ENCODE measurements around the gene ZNF668. TPM values are rescaled to one million over a fixed set of nuclear protein-coding genes. Genes with fewer than 3 reads are reported as not detected.

The ZNF668 gene
- total RNA-seq, 6 experiments from 2014 or later, result 2.0 to 4.6 (median 3.5) TPM

DNA sequence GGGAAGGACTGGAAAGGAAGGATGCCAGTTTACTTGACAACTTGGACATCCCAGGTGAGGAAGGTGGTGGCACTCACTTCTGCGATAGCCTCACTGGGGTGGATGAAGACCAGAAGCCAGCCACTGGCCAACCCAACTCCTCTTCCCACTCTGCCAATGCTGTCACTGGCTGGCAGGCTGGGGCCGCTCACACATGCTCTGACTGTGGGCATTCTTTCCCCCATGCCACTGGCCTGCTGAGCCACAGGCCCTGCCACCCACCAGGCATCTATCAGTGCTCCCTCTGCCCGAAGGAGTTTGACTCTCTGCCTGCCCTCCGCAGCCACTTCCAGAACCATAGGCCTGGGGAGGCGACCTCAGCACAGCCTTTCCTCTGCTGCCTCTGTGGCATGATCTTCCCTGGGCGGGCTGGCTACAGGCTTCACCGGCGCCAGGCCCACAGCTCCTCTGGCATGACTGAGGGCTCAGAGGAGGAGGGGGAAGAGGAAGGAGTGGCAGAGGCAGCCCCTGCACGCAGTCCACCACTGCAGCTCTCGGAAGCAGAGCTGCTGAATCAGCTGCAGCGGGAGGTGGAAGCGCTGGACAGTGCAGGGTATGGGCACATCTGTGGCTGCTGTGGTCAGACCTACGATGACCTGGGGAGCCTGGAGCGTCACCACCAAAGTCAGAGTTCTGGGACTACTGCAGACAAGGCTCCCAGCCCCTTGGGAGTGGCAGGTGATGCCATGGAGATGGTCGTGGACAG, 4.7 kb upstream of the ZNF668 start:
- intact Hi-C loops (cut with DNase I), result no loop called here
- Histone ChIP-seq H3K36me3 (peaks cover 0 to 31% (median 3%) of the 10 kb centered on the region in 4 donors), H3K27me3 (no peaks in the 10 kb centered on the region), H3K9me3 (no peaks in the 10 kb centered on the region), H3K27ac (no peak overlapping the region), H3K4me3 (no peak overlapping the region), H3K4me1 (peaks cover 0 to 7% (median 0%) of the 10 kb centered on the region in 4 donors)
- no peak for ATAC-seq
- TF ChIP-seq POLR2A (IDR thresholded peaks at IDR 0.05), result no peak
- TF ChIP-seq, protein P1, sequence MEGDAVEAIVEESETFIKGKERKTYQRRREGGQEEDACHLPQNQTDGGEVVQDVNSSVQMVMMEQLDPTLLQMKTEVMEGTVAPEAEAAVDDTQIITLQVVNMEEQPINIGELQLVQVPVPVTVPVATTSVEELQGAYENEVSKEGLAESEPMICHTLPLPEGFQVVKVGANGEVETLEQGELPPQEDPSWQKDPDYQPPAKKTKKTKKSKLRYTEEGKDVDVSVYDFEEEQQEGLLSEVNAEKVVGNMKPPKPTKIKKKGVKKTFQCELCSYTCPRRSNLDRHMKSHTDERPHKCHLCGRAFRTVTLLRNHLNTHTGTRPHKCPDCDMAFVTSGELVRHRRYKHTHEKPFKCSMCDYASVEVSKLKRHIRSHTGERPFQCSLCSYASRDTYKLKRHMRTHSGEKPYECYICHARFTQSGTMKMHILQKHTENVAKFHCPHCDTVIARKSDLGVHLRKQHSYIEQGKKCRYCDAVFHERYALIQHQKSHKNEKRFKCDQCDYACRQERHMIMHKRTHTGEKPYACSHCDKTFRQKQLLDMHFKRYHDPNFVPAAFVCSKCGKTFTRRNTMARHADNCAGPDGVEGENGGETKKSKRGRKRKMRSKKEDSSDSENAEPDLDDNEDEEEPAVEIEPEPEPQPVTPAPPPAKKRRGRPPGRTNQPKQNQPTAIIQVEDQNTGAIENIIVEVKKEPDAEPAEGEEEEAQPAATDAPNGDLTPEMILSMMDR (IDR thresholded peaks at IDR 0.05), result no peak
- 75% methylated on average over 4 of the region's 15 CpGs for WGBS (ENCODE audit: insufficient coverage, low coverage, low lambda C conversion rate, missing lambda C conversion rate)
- DNase-seq, result no peak

DNA sequence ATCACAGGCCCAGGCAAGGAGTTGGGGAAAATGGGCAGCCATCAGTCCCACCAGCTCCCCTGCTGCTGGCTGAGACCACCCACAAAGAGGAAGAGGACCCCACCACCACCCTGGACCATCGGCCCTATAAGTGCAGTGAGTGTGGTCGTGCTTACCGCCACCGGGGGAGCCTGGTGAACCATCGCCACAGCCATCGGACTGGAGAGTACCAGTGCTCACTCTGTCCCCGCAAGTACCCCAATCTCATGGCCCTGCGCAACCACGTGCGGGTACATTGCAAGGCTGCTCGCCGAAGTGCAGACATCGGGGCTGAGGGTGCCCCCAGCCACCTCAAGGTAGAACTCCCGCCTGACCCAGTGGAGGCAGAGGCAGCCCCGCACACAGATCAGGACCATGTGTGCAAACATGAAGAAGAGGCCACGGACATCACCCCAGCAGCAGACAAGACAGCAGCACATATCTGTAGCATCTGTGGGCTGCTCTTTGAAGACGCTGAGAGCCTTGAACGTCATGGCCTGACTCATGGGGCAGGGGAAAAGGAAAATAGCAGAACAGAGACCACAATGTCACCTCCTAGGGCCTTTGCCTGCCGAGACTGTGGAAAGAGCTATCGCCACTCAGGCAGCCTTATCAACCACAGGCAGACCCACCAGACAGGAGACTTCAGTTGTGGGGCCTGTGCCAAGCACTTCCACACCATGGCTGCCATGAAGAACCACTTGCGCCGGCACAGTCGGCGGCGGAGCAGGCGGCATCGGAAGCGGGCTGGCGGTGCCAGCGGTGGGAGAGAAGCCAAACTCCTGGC, 3.8 kb upstream of the ZNF668 start:
- intact Hi-C loops (cut with DNase I), result no loop called here
- TF ChIP-seq, protein P1 (IDR thresholded peaks at IDR 0.05), result no peak
- TF ChIP-seq POLR2A (IDR thresholded peaks at IDR 0.05), result no peak
- H3K36me3 ChIP-seq, result peaks cover 0 to 27% (median 3%) of the 10 kb centered on the region in 4 donors
- H3K4me3 ChIP-seq, result no peak overlapping the region
- ATAC-seq (no peak), DNase-seq (no peak)
- 93% methylated on average over 3 of the region's 30 CpGs for WGBS (ENCODE audit: insufficient coverage, low coverage, low lambda C conversion rate, missing lambda C conversion rate)
- no peak overlapping the region for H3K27ac ChIP-seq
- no peaks in the 10 kb centered on the region for H3K27me3 ChIP-seq
- H3K9me3 ChIP-seq, result no peaks in the 10 kb centered on the region
- H3K4me1 ChIP-seq, result peaks cover 0 to 7% (median 0%) of the 10 kb centered on the region in 4 donors

DNA sequence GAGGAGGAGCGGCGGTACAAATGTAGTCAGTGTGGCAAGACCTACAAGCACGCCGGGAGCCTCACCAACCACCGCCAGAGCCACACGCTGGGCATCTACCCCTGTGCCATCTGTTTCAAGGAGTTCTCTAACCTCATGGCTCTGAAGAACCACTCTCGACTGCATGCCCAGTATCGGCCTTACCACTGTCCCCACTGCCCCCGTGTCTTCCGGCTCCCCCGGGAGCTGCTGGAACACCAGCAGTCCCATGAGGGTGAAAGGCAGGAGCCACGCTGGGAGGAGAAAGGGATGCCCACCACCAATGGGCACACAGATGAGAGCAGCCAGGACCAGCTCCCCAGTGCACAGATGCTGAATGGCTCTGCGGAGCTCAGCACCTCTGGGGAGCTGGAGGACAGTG, 3.0 kb upstream of the ZNF668 start:
- DNase-seq (no peak), ATAC-seq (no peak)
- H3K4me1 ChIP-seq, result peaks cover 0 to 14% (median 0%) of the 10 kb centered on the region in 4 donors
- intact Hi-C loops (cut with DNase I), result no loop called here
- 87% methylated on average over 3 of the region's 13 CpGs for WGBS (ENCODE audit: insufficient coverage, low coverage, low lambda C conversion rate, missing lambda C conversion rate)
- H3K9me3 ChIP-seq, result no peaks in the 10 kb centered on the region
- no peak for TF ChIP-seq POLR2A (IDR thresholded peaks at IDR 0.05)
- TF ChIP-seq, protein P1 (IDR thresholded peaks at IDR 0.05), result no peak
- no peak overlapping the region for H3K4me3 ChIP-seq
- H3K27ac ChIP-seq, result no peak overlapping the region
- peaks cover 0 to 27% (median 3%) of the 10 kb centered on the region in 4 donors for H3K36me3 ChIP-seq
- H3K27me3 ChIP-seq, result no peaks in the 10 kb centered on the region

DNA sequence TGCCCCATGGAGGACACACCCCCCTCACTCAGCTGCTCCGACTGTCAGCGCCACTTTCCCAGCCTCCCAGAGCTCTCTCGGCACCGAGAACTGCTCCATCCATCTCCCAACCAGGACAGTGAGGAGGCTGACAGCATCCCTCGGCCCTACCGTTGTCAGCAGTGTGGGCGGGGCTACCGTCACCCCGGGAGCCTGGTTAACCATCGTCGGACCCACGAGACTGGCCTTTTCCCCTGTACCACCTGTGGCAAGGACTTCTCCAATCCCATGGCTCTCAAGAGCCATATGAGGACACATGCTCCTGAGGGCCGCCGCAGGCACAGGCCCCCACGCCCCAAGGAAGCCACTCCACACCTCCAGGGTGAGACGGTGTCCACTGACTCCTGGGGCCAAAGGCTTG, 2.3 kb upstream of the ZNF668 start:
- no peak overlapping the region for H3K27ac ChIP-seq
- TF ChIP-seq, protein P1 (IDR thresholded peaks at IDR 0.05), result no peak
- TF ChIP-seq POLR2A (IDR thresholded peaks at IDR 0.05), result no peak
- no peak for ATAC-seq
- intact Hi-C loops (cut with DNase I), result no loop called here
- WGBS (ENCODE audit: insufficient coverage, low coverage, low lambda C conversion rate, missing lambda C conversion rate), result 92% methylated on average over 2 of the region's 16 CpGs
- H3K4me3 ChIP-seq, result no peak overlapping the region
- no peaks in the 10 kb centered on the region for H3K27me3 ChIP-seq
- DNase-seq, result peak in 1 of 3 donors; percentile 55
- peaks cover 0 to 17% (median 0%) of the 10 kb centered on the region in 4 donors for H3K4me1 ChIP-seq
- H3K9me3 ChIP-seq, result no peaks in the 10 kb centered on the region
- H3K36me3 ChIP-seq, result peaks cover 0 to 27% (median 3%) of the 10 kb centered on the region in 4 donors
